Glomerular visceral epithelial cell (primary cell): ENCODE results near the gene RPS6KC1.
"Not testable (repeated sequence)": the region's sequence is repeated elsewhere in the genome, so short reads cannot be mapped to it uniquely, and the experiment has no call there.

Experiments used
- DNase-seq: peaks from one replicate; pipeline ENCODE4 v3.0.0-alpha.2; 2016; ENCODE audit errors: extremely low spot score

Gene RPS6KC1

DNA sequence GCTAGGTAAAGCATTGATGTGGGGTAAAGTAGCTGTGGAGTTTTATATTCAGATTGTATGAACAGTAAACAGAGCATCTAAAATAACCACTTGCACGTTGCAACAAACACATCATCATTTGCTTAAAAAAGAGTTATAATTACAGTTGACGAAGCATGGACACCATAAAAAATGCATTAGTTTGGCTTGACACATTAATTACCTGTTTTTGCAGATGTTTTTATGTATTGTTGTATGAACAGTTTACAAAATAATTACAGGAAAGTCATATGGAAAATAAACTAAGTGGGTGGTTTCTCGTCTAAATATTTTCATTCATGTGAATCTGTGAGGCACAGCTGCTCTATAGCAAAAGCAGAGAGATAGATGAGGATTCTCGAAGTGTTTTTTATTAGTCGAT lies 108.3 kb downstream of the RPS6KC1 start:
- no peak for DNase-seq

DNA sequence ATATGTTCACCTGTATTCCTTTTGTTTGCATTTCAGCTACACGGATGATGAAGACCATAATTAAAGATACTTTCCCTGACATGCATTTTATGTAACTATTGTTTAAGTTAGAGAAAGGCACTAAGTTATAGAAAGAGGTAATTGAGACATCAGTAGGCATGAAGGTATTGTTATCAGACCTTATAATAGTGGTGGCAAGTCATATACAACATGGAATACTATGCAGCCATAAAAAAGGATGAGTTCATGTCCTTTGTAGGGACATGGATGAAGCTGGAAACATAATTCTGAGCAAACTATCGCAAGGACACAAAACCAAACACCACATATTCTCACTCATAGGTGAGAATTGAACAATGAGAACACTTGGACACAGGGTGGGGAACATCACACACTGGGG lies 109.4 kb downstream of the RPS6KC1 start:
- DNase-seq, result not testable (repeated sequence)

- no peak for DNase-seq
Measured at GRCh38 chr1:213162338-213162737, 111.3 kb downstream of the RPS6KC1 start.

- DNase-seq, result no peak
Measured at GRCh38 chr1:213162862-213163261, 111.8 kb downstream of the RPS6KC1 start.

DNA sequence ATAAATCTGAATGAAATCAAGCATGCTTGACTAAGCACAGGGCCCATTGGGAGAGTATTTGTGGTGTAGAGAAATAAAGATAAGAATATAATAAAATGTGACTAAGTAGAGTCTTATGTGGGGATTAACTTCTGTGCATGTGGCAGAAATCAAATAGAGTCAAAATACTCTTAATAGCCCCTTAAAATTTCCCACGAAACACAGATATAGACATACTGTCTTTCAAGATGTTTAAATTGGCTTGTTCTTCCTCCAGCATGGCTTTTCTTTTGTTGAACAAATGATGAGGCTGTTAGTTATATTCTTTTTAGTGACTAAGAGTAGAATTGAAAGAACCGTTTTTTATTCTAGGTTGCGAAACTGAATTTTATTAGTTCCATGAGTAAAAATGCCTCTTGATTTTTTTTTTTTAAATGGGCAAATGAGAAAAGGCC lies 112.3 kb downstream of the RPS6KC1 start:
- DNase-seq, result no peak

DNA sequence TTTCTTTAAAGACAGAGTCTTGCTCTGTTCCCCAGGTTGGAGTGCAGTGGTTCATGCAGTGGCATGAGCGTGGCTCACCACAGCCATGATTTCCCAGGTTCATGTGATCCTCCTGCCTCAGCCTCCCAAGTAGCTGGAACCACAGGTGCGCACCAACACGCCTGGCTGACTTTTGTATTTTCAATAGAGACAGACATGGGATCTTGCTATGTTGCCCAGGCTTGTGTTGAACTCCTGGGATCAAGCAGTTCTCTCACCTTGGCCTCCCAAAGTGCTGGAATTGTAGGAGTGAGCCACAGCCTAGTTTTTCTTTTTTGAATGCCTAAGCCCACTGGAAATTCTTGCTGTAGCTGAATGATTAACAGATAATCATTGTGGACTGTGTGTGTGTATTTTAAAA lies 113.5 kb downstream of the RPS6KC1 start:
- no peak for DNase-seq

DNA sequence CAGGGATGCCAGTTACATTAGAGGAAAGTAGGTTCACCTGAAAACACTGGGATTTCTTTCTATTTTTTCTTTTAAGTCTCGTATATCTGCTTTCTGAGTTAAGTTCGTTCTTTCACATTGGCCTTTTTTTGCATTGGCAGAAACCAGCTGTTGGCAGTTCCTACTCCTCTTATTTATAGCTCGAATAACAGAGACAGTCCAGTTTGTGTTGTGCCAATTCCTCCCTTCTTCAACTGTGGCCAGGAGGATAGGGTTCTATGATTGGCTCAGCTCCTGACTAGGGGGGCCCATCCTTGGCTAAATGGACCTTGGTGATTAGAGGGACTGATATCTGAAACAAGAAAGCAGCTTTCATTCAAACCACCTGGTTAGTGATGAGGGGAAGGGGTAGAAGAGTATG lies 115.8 kb downstream of the RPS6KC1 start:
- DNase-seq, result no peak

- no peak for DNase-seq
Measured at GRCh38 chr1:213171711-213172110, 120.7 kb downstream of the RPS6KC1 start.

DNA sequence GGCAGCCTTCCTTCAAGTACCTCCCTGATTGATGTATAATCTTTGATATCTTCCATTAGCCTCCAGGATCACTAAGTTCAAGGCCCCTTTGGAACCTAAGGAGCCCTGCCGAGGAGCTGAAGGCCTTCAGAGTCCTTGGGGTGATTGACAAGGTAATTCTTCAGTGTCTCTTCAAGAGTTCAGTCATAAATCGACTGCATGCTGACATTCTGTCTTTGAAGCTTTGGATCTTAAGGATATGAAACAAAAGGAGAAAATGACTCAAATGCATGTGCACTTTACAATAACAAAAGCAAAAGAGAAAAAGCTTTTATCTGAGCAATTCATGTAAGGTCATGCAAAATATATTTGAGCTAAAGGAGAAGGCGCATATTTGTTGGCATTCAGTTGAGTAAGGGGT lies 125.3 kb downstream of the RPS6KC1 start:
- DNase-seq, result no peak

GRCh38 chr1:213179784-213180183 lies 128.7 kb downstream of the RPS6KC1 start:
- no peak for DNase-seq

DNA sequence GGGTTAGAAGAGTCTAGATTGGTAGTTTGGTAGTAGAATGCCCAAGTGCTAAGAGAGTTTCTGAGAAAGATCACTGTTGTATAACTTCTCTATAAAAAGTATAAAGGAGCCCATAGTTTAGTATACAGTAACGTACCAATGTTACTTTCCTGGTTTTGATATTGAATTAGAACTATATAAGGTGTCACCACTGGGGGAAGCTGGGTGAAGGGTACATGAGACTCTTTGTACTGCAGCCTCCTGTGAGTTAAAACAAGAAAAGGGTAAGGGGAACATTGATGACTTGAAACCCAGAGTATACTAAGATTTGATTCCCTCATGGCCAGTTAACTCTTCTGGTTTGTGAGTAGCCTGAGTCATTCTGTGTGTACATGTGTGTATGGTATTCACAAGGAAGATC lies 129.8 kb downstream of the RPS6KC1 start:
- DNase-seq, result no peak

GRCh38 chr1:213183036-213183672 lies 132.1 kb downstream of the RPS6KC1 start:
- no peak for DNase-seq

DNA sequence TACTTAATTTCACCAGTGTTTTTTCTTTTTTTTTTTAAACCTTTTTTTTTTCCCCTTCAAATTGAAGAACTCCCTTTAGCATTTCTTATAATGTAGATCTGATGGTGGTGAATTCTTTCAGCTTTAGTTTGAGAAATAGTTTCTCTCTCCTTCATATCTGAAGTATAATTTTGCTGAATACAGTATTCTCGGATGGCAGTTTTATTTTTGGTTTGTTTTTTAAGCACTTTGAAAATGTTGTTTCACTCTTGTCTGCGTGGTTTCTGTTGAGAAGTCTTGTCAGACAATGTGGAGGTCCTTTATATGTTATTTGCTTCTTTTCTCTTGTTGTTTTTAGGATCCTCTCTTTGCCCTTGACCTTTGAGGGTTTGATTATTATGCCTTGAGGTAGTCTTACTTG lies 135.1 kb downstream of the RPS6KC1 start:
- DNase-seq, result no peak

GRCh38 chr1:213192026-213192425 lies 141.0 kb downstream of the RPS6KC1 start:
- no peak for DNase-seq

DNA sequence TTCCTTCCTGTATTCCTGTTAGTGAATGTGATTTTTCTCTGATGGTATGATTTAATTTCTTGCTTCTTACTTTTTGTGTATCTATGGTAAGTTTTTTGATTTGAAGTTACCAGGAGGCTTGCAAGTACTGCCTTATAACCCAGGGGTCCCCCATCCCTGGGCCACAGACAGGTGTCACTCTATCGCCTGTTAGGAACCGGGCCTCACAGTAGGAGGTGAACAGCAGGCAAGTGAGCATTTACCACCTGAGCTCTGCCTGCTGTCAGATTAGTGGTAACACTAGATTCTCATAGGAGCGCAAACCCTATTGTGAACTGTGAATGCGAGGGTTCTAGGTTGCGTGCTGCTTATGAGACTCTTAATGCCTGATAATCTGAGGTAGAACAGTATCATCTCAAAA lies 143.3 kb downstream of the RPS6KC1 start:
- DNase-seq, result no peak

DNA sequence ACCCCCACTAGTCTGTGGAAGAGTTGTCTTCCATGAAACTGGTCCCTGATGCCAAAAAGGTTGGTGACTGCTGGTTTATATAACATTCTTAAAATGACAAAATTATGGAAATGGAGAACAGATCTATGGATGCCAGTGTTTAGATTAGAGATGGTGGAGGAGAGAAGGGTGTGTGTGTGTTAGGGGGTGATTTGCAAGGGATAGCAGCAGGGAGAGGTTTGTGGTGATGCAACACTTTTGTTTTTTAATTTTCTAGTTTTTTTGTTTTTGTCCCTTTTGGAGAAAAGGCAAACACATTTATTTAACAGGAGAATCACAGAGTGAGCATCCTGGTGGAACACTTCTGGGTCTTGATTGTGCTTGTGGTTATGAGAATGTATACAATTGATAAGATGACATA lies 143.8 kb downstream of the RPS6KC1 start:
- DNase-seq, result no peak

DNA sequence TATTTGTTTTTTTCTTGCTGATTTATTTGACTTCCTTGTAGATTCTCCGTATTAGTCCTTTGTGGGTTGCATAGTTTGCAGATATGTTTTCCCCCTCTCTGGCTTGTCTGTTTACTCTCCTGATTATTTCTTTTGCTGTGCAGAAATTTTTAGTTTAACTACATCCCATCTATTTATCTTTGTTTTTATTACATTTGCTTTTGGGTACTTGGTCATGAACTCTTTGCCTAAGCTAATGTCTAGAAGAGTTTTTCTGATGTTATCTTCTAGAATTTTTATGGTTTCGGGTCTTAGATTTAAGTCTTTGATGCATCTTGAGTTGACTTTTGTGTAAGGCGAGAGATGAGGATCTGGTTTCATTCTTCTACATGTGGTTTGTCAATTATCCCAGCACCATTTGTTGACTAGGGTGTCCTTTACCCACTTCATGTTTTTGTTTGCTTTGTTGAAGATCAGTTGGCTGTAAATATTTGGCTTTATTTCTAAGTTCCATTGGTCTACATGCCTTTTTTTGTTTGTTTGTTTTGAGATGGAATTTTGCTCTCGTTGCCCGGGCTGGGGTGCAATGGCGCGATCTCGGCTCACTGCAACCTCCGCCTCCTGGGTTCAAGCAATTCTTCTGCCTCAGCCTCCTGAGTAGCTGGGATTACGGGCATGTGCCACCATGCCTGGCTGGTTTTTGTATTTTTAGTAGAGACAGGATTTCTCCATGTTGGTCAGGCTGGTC lies 145.4 kb downstream of the RPS6KC1 start:
- not testable (repeated sequence) for DNase-seq

DNA sequence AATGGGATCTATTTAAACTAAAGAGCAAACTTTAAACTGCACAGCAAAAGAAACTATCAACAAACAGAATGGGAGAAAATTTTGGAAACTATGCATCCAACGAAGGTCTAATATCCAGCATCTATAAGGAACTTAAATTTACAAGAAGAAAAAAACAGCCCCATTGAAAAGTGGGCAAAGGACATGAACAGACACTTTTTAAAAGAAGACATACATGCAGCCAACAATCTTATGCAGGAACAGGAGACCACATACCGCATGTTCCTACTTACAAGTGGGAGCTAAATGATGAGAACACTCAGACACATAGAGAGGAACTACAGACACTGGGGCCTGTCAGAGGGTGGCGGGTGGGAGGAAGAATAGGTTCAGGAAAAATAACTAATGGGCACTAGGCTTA lies 149.6 kb downstream of the RPS6KC1 start:
- DNase-seq, result no peak

- no peak for DNase-seq
Measured at GRCh38 chr1:213201380-213202155, 150.5 kb downstream of the RPS6KC1 start.

- no peak for DNase-seq
Measured at GRCh38 chr1:213211201-213211600, 160.2 kb downstream of the RPS6KC1 start.

DNA sequence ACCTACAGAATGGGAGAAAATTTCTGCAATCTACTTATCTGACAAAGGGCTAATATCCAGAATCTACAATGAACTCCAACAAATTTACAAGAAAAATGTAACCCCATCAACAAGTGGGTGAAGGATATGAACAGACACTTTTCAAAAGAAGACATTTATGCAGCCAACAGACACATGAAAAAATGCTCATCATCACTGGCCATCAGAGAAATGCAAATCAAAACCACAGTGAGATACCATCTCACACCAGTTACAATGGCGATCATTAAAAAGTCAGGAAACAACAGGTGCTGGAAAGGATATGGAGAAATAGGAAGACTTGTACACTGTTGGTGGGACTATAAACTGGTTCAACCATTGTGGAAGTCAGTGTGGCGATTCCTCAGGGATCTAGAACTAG lies 168.0 kb downstream of the RPS6KC1 start:
- DNase-seq, result not testable (repeated sequence)

DNA sequence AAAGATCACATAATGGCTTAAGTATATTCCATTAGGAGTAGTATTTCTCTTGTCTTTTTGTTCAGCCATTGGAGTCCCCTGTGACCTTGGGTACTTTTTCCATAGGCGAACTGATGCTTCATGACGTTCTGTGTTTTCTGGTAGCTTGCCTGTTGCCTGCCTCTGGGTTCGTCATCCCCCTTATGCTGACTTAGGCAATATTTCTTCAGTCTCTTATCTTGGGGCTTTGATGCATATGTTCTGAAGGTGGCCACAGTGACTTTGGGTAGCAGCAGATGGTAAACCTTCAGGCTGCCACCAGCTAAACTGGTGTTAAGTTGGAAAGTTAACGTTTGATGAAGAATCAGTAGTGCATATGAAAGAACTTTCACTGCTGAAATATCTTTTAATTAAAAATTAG lies 170.2 kb downstream of the RPS6KC1 start:
- DNase-seq, result no peak

DNA sequence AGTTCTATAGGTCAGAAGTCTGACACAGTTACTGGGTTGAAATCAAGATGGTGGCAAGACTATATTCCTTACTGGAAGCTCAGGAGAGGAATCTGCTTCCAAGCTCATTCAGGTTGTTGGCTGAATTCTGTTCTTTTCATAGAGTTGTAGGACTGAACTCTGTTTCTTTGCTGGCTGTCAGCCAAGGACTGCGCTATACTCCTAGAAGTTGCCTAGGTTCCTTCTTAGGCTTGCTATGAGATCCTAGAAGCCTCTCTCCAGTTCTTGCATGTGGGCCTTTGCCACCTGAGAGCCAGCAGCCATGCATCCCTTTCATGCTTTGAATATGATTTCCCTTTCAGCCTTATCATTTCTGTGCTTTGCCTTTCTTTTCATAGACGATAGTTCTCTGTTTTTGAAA lies 176.4 kb downstream of the RPS6KC1 start:
- no peak for DNase-seq
